Kidney (tissue), 14 donors: ENCODE results near the gene SWAP70. TPM values are rescaled to one million over a fixed set of nuclear protein-coding genes. Genes with fewer than 3 reads are reported as not detected.

Source experiments
- DNase-seq, 5 donors: peaks; one replicate each; pipeline ENCODE4 v3.0.0-alpha.2; 2013 to 2020
- FAIRE-seq: peaks from 2 replicates; lab custom pipeline; 2012; peaks lifted over from hg19 to GRCh38; lab: Jason Lieb, UNC
- H3K27ac ChIP-seq, 2 donors: one replicate each; pipeline ENCODE4 v1.7.0; 2013; ENCODE audit warnings: low read depth in 2 of 2, low read length in 2 of 2, inconsistent platforms in 1 of 2
- H3K27me3 ChIP-seq: one replicate; pipeline ENCODE4 v1.7.1; 2013; ENCODE audit warnings: low read length, inconsistent platforms; ENCODE audit not compliant: control insufficient read depth, insufficient read depth
- H3K36me3 ChIP-seq, 3 donors: one replicate each; pipeline versions ENCODE4 v1.7.0 to v1.7.1; 2013; ENCODE audit warnings: low read length in 3 of 3, control low read depth in 1 of 3, inconsistent platforms in 1 of 3; ENCODE audit not compliant: insufficient read depth in 3 of 3, control insufficient read depth in 2 of 3
- H3K4me1 ChIP-seq, 3 donors: one replicate each; pipeline versions ENCODE4 v1.7.0 to v1.7.1; 2013; ENCODE audit warnings: low read length in 3 of 3, inconsistent platforms in 1 of 3, low read depth in 1 of 3; ENCODE audit not compliant: control insufficient read depth in 2 of 3, insufficient read depth in 2 of 3
- H3K4me3 ChIP-seq, 3 donors: one replicate each; pipeline versions ENCODE4 v1.7.0 to v1.8.1; 2013; ENCODE audit warnings: low read length in 3 of 3, control low read depth in 1 of 3, inconsistent platforms in 1 of 3
- H3K9ac ChIP-seq, 3 donors: one replicate each; pipeline versions ENCODE4 v1.7.0 to v1.7.1; 2013; ENCODE audit warnings: low read length in 3 of 3, control low read depth in 1 of 3, inconsistent platforms in 1 of 3
- H3K9me3 ChIP-seq, 3 donors: one replicate each; pipeline versions ENCODE4 v1.7.0 to v1.7.1; 2013; ENCODE audit warnings: low read length in 3 of 3, control low read depth in 1 of 3, inconsistent platforms in 1 of 3; ENCODE audit not compliant: control insufficient read depth in 2 of 3, insufficient read depth in 1 of 3
- intact Hi-C: fragments of 100-400 bp; cut with DNase I; formaldehyde crosslinking; loops from one replicate; pipeline ENCODE4 v1.11.1; 2022
- polyA plus RNA-seq: library from polyadenylated mRNA; stranded (reverse); fragments of 350-450 nt; fragmentation: Illumina TruSeq; extraction: RNeasy Lipid Tissue Mini Kit (QIAGEN cat#74804); gene quantifications from one replicate; pipeline ENCODE4 v1.2.3, GENCODE V29; 2014; ENCODE audit warnings: low read depth, low replicate concordance; ENCODE audit not compliant: insufficient read depth
- total RNA-seq: library from RNA; stranded (reverse); fragmentation: NEBNext Ultra II Directional; extraction: Animal tissue kit (Norgen Biotek cat#: 25700); gene quantifications from one replicate; pipeline ENCODE4 v1.2.1, GENCODE V29; 2021
- TF ChIP-seq, protein P1 (sequence below): IDR thresholded peaks from 3 replicates; pipeline ENCODE4 v1.5.1; 2012; ENCODE audit warnings: mild to moderate bottlenecking, moderate library complexity, borderline replicate concordance; ENCODE audit not compliant: insufficient read depth; ENCODE audit errors: extremely low read depth
- donor health status: control.
- donor health status: control.
- donor health status: control.
- donor health status: control.
- donor health status: control.
- donor health status: DM: yes; HTN: yes; CAD: no.
- donor health status: Normal renal cell carcinoma (clear cell type).

Gene SWAP70
- total and polyA plus RNA-seq, 2 donors from 2014 or later: 11.1 to 61.0 TPM

- no peak for FAIRE-seq
- TF ChIP-seq, protein P1, sequence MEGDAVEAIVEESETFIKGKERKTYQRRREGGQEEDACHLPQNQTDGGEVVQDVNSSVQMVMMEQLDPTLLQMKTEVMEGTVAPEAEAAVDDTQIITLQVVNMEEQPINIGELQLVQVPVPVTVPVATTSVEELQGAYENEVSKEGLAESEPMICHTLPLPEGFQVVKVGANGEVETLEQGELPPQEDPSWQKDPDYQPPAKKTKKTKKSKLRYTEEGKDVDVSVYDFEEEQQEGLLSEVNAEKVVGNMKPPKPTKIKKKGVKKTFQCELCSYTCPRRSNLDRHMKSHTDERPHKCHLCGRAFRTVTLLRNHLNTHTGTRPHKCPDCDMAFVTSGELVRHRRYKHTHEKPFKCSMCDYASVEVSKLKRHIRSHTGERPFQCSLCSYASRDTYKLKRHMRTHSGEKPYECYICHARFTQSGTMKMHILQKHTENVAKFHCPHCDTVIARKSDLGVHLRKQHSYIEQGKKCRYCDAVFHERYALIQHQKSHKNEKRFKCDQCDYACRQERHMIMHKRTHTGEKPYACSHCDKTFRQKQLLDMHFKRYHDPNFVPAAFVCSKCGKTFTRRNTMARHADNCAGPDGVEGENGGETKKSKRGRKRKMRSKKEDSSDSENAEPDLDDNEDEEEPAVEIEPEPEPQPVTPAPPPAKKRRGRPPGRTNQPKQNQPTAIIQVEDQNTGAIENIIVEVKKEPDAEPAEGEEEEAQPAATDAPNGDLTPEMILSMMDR: peak; percentile 86
These were observed 94.1 kb downstream of the SWAP70 start for GRCh38 chr11:9757809-9758636.

GRCh38 chr11:9758637-9759518 lies 95.0 kb downstream of the SWAP70 start:
- H3K27me3 ChIP-seq: no peaks in the 10 kb centered on the region
- H3K27ac ChIP-seq: peak overlapping the region; percentile 94 to 97
- intact Hi-C loops: no loop called here
- H3K4me1 ChIP-seq: peaks cover 0 to 26% (median 13%) of the 10 kb centered on the region in 3 donors
- peak; percentile 79 to 96 (median 87) for DNase-seq
- no peaks in the 10 kb centered on the region for H3K9me3 ChIP-seq
- FAIRE-seq: no peak
- H3K36me3 ChIP-seq: no peaks in the 10 kb centered on the region
- H3K9ac ChIP-seq: peak overlapping the region; percentile 70 to 90 (median 86)
- H3K4me3 ChIP-seq: peak overlapping the region; percentile 79 to 96 (median 81)
- TF ChIP-seq, protein P1: peak; percentile 28

More at GRCh38 chr11:9757809-9758636, 94.1 kb downstream of the SWAP70 start:
- Histone ChIP-seq H3K4me1 (peaks cover 0 to 26% (median 13%) of the 10 kb centered on the region in 3 donors), H3K9me3 (no peaks in the 10 kb centered on the region), H3K27ac (peak overlapping the region; percentile 94 to 97), H3K4me3 (peak overlapping the region; percentile 79 to 96 (median 81)), H3K36me3 (no peaks in the 10 kb centered on the region), H3K27me3 (no peaks in the 10 kb centered on the region), H3K9ac (peak overlapping the region; percentile 70 to 90 (median 86))
- DNase-seq: peak; percentile 83 to 97 (median 91)
- intact Hi-C loops: no loop called here

- H3K9ac ChIP-seq: peak overlapping the region in 1 of 3 donors; percentile 86
- H3K27ac ChIP-seq: peak overlapping the region; percentile 94 to 97
- intact Hi-C loops: loop anchor here (10.0 kb wide), 1 partner anchor 555 kb away; no protein-coding TSS in a partner anchor
- no peaks in the 10 kb centered on the region for H3K27me3 ChIP-seq
- TF ChIP-seq, protein P1: no peak
- H3K4me1 ChIP-seq: peaks cover 0 to 26% (median 17%) of the 10 kb centered on the region in 3 donors
- H3K4me3 ChIP-seq: no peak overlapping the region
- no peaks in the 10 kb centered on the region for H3K36me3 ChIP-seq
- peak in 4 of 5 donors; percentile 37 to 97 (median 79) for DNase-seq
- FAIRE-seq: no peak
- H3K9me3 ChIP-seq: no peaks in the 10 kb centered on the region
These were observed 95.8 kb downstream of the SWAP70 start for GRCh38 chr11:9759519-9760192.
